ENCODE results near the gene TFF1.

TFF1 gene

DNA sequence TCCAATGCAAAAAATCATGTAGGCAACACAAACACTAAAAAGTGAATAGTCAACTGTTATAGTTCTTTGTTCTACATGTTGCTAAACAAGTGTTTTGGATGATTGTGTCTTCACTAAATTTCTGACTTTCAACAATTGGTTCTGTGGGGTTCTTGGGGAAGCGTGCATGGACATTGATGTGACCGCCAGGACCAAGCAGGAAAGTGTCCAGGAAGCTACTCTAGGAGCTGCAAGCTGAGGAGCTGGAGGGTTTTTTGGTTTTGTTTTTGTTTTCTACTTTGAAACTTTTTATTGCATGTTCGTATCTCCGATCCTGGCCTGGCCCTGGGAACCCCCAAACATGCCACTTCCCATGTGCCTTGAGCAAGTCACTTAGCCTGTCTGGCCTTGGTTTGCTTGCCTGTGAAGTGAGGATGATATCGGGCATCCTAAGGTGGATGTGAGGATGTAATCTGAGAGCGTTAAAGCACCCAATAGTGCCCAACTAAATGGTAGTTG lies 21.6 kb upstream of the TFF1 start:
- TF ChIP-seq, protein P1, sequence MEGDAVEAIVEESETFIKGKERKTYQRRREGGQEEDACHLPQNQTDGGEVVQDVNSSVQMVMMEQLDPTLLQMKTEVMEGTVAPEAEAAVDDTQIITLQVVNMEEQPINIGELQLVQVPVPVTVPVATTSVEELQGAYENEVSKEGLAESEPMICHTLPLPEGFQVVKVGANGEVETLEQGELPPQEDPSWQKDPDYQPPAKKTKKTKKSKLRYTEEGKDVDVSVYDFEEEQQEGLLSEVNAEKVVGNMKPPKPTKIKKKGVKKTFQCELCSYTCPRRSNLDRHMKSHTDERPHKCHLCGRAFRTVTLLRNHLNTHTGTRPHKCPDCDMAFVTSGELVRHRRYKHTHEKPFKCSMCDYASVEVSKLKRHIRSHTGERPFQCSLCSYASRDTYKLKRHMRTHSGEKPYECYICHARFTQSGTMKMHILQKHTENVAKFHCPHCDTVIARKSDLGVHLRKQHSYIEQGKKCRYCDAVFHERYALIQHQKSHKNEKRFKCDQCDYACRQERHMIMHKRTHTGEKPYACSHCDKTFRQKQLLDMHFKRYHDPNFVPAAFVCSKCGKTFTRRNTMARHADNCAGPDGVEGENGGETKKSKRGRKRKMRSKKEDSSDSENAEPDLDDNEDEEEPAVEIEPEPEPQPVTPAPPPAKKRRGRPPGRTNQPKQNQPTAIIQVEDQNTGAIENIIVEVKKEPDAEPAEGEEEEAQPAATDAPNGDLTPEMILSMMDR (IDR thresholded peaks at IDR 0.05), result no peak
- H3K4me3 ChIP-seq, result no peak overlapping the region
- no peak for DNase-seq (ENCODE audit: low spot score)

DNA sequence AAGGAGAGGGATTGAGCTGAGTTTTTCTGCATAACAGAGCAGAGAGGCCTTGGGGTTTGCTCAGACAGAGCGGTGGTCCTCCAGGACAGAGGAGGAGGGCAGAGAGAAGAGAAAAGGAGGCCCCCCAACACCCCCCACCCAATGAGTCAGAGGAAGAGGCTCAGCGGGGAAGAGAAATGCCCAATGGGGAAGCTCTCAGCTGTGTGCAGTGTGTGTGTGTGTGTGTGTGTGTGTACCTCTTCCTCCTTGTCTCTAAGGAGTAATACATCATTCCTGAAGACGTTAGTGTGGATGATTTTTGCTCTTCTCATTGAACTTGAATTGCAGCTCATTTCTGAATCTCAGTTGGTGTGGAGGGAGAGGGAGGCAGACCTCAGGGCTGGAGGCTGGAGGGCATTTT lies 20.8 kb upstream of the TFF1 start:
- Histone ChIP-seq H3K27ac (no peak overlapping the region), H3K4me3 (no peak overlapping the region)
- DNase-seq (ENCODE audit: low spot score), result no peak
- TF ChIP-seq, protein P1 (IDR thresholded peaks at IDR 0.05), result no peak

More for the DNA sequence above, 21.6 kb upstream of the TFF1 start:
- H3K27ac ChIP-seq, result no peak overlapping the region

DNA sequence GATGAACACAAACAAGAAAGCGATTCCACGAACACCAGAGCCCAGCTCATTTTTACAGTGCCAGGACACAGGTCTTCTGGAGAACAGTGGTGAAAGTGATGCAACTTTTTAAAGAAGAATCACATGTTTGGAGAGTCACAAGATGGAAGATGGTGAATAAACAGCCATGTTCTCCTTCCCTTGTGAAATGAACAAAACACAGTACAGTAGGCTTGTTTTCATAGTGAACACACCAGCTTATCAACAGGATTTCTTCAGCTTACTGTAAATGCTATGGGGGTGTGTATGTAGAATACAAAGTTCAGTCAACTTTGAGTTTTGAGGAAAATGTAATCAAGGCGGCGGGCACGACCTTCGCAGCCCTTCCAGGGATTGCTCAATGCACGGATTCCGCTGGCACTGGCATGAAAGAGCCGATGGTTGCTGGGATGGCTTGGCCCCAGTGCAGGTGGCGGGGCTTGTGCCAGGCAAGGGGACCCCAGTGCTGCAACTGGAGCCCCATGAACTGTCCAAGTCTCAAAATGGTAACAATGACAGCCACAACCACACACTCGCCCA lies 19.8 kb upstream of the TFF1 start:
- H3K4me3 ChIP-seq, result no peak overlapping the region
- no peak for DNase-seq (ENCODE audit: low spot score)
- H3K27ac ChIP-seq, result no peak overlapping the region
- TF ChIP-seq, protein P1 (IDR thresholded peaks at IDR 0.05), result no peak

DNA sequence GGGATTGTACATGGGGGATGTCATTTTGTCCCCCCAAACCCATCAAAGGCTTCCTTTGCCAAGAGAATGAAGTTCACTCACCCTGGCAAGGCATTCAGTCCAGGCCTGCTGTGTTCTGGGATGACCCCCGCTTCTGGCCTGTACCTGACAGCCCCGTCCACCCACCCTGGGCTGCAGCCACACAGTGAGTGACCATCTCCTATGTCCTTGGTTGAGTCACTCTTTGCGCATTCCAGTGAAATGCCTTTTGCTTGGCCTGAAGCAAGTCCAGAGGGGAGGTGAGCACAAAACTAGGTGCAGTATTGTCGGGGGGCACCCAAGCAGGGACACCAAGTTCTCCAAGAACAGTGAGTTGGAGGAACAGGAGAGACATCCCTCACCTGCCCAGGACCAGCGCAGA lies 19.3 kb upstream of the TFF1 start:
- no peak for DNase-seq (ENCODE audit: low spot score)
- TF ChIP-seq, protein P1 (IDR thresholded peaks at IDR 0.05), result no peak
- H3K27ac ChIP-seq, result no peak overlapping the region
- H3K4me3 ChIP-seq, result no peak overlapping the region

DNA sequence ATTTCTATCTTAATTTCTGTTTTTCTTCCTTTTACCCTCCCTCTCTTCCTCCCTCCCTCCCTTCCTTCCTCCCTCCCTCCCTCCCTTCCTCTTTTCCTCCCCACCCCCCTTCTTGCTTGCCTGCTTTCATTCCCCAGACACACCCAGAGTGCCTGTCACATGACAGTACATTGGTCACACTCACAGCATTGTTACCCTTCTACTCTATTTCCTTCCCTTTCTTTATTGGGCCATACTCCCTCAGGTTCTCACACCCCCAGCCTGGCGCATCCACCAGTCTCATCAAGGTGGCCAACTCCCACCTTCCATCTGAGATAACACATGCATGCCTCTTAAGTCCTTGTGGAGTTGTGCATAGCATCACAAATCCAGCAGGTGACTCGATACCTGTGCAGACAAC lies 18.7 kb upstream of the TFF1 start:
- TF ChIP-seq, protein P1 (IDR thresholded peaks at IDR 0.05), result no peak
- no peak for DNase-seq (ENCODE audit: low spot score)
- Histone ChIP-seq H3K4me3 (no peak overlapping the region), H3K27ac (no peak overlapping the region)

DNA sequence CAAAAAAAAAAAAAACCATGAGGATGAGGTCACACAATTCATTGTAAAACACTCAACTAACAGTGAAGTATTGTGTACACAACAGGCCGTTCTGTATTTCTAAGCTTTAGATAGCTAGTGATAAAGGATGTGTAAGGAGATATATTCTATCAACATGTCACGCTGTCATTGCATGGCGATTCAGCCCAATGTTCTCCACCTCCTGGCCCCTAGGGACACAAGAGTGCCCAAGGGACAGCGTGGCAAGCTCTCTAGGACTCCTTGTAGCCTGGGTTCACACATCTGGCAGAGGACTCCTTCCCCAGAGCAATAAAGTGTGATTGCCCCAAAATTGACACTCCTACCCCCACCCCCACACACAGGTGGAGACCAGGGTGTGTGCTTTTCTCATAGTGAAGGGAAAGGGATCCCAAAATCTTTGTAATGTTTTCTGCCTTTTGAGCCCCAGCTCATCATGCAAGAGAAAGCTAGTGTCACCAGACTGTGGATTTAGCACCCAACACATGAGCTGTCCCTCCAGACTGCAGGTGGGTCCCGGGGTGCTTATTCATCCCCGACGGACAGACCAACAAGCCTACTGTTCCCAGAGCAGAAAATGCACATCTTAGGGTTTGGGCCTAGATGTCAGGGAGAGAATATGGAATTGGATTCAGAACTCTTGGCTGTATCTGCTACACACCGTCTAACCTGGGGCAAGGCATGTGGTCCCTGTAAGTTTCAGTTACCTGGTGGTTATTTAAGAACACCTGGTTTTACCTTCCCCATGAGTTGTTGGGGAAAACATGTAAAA lies 18.0 kb upstream of the TFF1 start:
- TF ChIP-seq, protein P1 (IDR thresholded peaks at IDR 0.05), result no peak
- H3K4me3 ChIP-seq, result no peak overlapping the region
- DNase-seq (ENCODE audit: low spot score), result no peak
- H3K27ac ChIP-seq, result no peak overlapping the region

DNA sequence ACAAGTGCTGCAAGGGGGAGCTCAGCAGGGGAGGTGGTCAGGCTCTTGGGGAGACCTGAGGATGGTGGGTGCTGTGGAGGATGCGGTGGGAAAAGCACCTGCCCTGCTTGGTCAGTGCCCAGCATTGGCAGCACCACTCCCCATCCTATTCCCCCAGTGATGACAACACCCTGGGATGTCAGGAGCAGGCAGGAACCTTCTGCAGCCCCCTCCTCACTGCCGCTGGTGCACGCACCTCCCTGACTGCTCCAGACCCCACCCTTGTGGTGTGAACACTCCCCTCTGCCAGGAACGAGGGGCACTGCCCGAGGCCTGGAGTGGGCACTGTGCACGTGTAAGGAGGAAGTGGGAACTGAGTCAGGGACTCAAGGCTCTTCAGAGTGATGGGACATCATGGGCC lies 17.0 kb upstream of the TFF1 start:
- H3K27ac ChIP-seq, result no peak overlapping the region
- DNase-seq (ENCODE audit: low spot score), result no peak

More for the DNA sequence above, 17.0 kb upstream of the TFF1 start:
- TF ChIP-seq, protein P1 (IDR thresholded peaks at IDR 0.05), result no peak
- no peak overlapping the region for H3K4me3 ChIP-seq

Measured in coronary artery (tissue), 2 donors.